ENCODE data around the gene SPEN. TPM values are rescaled to one million over a fixed set of nuclear protein-coding genes. Genes with fewer than 3 reads are reported as not detected.

Gene SPEN
- total RNA-seq, 1 experiment from 2014 or later, result 55.7 TPM

GRCh38 chr1:15946571-15947381, 99.3 kb downstream of the SPEN start:
- Histone ChIP-seq H3K27me3 (no peaks in the 10 kb centered on the region), H3K4me1 (peaks cover 33% of the 10 kb centered on the region), H3K9me3 (replicated peaks) (no peaks in the 10 kb centered on the region), H3K4me3 (no peak overlapping the region), H3K27ac (no peak overlapping the region), H3K36me3 (peaks cover 55% of the 10 kb centered on the region)
- DNase-seq, result peak in 1 of 2 experiments; percentile 13

- Histone ChIP-seq H3K27ac (peak overlapping the region; percentile 100; the same call in 1 of the 2 replicates), H3K4me3 (no peak overlapping the region), H3K36me3 (peaks cover 47% of the 10 kb centered on the region), H3K27me3 (no peaks in the 10 kb centered on the region), H3K4me1 (peaks cover 40% of the 10 kb centered on the region), H3K9me3 (replicated peaks) (no peaks in the 10 kb centered on the region)
- no peak for DNase-seq
Observed at GRCh38 chr1:15947382-15948090, 100.0 kb downstream of the SPEN start.

GRCh38 chr1:15948091-15948591, 100.6 kb downstream of the SPEN start:
- H3K4me1 ChIP-seq, result peaks cover 44% of the 10 kb centered on the region
- H3K36me3 ChIP-seq, result peaks cover 41% of the 10 kb centered on the region
- no peak overlapping the region for H3K4me3 ChIP-seq
- no peaks in the 10 kb centered on the region for H3K9me3 ChIP-seq (replicated peaks)
- no peaks in the 10 kb centered on the region for H3K27me3 ChIP-seq
- DNase-seq, result peak; percentile 47 to 63
- peak overlapping the region; percentile 100 for H3K27ac ChIP-seq

- H3K27ac ChIP-seq, result peak overlapping the region; percentile 100
- peak; percentile 88 to 89 for DNase-seq
- H3K4me3 ChIP-seq, result peak overlapping the region; percentile 42
- H3K36me3 ChIP-seq, result peaks cover 34% of the 10 kb centered on the region
- no peaks in the 10 kb centered on the region for H3K27me3 ChIP-seq
- no peaks in the 10 kb centered on the region for H3K9me3 ChIP-seq (replicated peaks)
- H3K4me1 ChIP-seq, result peaks cover 51% of the 10 kb centered on the region
Observed at GRCh38 chr1:15948595-15949452, 101.3 kb downstream of the SPEN start.

GRCh38 chr1:15949453-15950245, 102.1 kb downstream of the SPEN start:
- peak overlapping the region; percentile 100 for H3K27ac ChIP-seq
- peaks cover 59% of the 10 kb centered on the region for H3K4me1 ChIP-seq
- H3K36me3 ChIP-seq, result peaks cover 27% of the 10 kb centered on the region
- peak overlapping the region; percentile 42 for H3K4me3 ChIP-seq
- no peaks in the 10 kb centered on the region for H3K9me3 ChIP-seq (replicated peaks)
- peak; percentile 99 for DNase-seq
- H3K27me3 ChIP-seq, result no peaks in the 10 kb centered on the region

DNA sequence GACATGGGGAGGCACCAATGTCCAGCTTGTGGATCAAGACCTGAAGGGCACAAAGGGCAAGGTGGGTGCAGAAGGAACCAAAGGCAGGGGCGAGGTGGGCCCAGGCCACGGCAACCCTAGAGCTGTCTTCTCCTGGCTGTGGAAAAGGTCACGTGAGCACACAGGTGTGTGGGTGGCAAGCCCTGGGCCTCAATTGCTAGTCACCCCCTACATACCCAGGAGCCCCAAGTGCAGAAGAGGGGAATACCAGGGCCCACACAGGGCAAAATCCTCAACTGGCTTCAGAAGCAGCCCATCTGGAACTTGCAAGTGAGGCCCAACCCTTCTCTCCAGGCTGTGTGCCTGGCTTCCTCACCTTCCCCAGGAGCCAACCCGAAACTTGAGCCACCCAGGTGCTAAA, 102.8 kb downstream of the SPEN start:
- Histone ChIP-seq H3K4me1 (peaks cover 59% of the 10 kb centered on the region), H3K9me3 (replicated peaks) (no peaks in the 10 kb centered on the region), H3K4me3 (no peak overlapping the region), H3K27me3 (no peaks in the 10 kb centered on the region), H3K27ac (peak overlapping the region; percentile 100), H3K36me3 (peaks cover 22% of the 10 kb centered on the region)
- no peak for DNase-seq

DNA sequence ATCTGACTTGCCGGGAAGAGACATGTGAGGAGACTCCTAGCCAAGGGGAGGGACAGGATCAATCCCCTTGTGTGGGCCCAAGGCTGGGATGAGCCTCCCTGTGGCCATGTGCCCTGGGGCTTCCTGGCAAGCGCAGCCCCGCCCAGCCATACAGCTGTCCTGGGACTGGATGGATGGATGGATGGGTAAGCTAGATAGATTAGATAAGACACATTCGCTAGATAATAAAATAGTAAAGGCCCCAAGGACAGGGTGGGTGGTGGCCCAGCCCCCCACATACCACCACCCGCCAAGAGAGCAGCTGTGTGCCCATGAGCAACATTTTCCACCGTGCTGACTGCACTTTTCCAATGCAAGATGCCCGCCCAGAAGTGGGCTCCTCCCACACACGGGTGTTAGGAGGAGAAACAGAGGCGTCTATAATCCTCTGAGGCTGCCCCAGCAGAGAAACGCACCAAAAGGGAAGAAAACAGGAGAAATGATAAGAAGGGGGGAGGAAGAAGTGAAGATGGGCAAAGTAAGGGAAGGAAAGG, 103.3 kb downstream of the SPEN start:
- peak; percentile 96 for DNase-seq
- Histone ChIP-seq H3K9me3 (replicated peaks) (no peaks in the 10 kb centered on the region), H3K36me3 (peaks cover 18% of the 10 kb centered on the region), H3K4me1 (peaks cover 59% of the 10 kb centered on the region), H3K4me3 (peak overlapping the region; percentile 39), H3K27ac (peak overlapping the region; percentile 100), H3K27me3 (no peaks in the 10 kb centered on the region)

DNA sequence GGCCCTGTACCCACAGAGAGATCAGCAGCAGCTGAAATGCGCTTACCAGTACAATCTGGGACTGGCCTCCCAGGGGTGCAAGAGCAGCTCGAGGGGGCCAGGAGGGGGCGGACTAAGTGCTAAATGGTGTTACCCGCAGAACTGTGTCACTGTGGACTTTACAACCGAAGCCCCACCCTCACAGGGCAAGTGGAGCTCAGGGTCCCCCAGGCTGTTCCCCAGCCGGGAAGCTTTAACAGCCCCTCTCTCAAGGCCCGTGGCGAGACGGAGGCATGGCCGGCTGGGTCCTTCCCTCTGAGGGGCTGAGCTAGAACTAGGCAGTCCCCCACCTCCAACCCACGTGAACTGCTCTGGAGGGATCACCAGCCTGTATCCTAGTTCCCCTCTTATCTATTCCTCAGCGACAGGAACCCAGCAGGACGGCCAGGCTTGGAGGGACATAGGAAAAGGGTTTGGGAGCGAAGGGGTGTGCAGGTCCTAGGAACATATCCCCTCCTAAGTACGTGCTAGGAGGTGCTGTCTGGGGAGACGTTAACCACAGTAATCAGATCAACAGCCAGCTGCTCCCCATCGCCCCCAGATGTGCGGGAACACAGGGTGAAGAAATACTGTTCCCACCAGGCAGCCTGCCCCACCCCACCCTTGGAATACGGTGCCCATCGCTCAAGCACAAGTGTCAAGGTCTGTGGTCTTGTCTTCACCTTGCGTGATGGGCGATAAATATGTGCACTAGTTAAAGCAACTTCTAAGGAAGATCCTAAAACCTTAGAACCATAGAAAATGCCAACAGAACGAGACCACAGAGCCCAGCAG, 104.0 kb downstream of the SPEN start:
- Histone ChIP-seq H3K4me3 (peak overlapping the region; percentile 39), H3K9me3 (replicated peaks) (no peaks in the 10 kb centered on the region), H3K27me3 (no peaks in the 10 kb centered on the region), H3K4me1 (peaks cover 59% of the 10 kb centered on the region), H3K27ac (peak overlapping the region; percentile 100), H3K36me3 (peaks cover 11% of the 10 kb centered on the region)
- peak; percentile 85 to 87 for DNase-seq

DNA sequence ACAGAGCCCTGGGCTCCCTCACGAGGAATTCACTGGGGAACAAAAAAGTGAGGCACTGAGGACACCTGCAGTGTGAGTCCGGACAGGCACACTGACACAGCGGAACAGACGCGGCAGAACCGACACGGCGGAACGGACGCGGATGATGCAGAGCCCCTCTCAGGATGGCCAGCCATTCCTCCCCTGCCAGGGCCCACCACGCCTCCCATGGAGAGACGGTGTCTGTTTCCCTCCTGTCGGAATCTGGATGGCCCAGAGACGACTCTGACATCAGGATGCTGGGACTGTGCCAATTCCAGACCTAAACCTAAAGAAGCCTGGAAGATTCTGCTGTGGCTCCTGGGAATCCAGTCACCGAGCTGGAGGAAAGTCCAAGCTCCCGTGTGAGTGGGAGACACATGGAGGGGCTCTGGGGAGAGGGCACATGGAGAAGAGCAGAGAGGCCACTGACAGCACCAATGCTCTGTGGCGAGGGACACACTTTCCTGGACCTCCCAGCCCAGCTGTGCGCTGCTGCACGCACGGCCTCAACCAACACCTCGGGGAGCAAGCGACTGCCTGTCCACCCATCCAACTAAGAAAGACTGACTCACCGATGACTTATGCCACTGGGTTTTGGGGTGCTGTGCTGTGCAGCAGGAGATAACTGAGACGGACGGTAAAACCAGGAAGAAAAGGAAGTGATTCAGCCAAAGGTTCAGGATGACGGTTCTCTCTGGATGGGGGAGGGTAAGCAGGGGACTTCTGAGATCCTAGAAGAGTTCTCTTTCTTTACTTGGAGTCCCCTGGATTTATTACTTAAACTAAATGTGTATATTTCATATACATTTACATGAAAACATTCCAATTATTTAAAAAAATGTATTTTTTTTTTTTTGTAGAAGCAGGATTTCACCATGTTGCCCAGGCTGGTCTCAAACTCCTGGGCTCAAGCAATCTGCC, 105.1 kb downstream of the SPEN start:
- H3K4me1 ChIP-seq, result peaks cover 59% of the 10 kb centered on the region
- peaks cover 5% of the 10 kb centered on the region for H3K36me3 ChIP-seq
- H3K27ac ChIP-seq, result peak overlapping the region; percentile 100; the same call in 1 of the 2 replicates
- no peaks in the 10 kb centered on the region for H3K9me3 ChIP-seq (replicated peaks)
- H3K27me3 ChIP-seq, result no peaks in the 10 kb centered on the region
- H3K4me3 ChIP-seq, result no peak overlapping the region
- peak; percentile 27 to 45 for DNase-seq

GRCh38 chr1:15953294-15953771, 105.8 kb downstream of the SPEN start:
- Histone ChIP-seq H3K9me3 (replicated peaks) (no peaks in the 10 kb centered on the region), H3K4me3 (no peak overlapping the region), H3K27me3 (no peaks in the 10 kb centered on the region), H3K4me1 (peaks cover 58% of the 10 kb centered on the region), H3K27ac (no peak overlapping the region), H3K36me3 (no peaks in the 10 kb centered on the region)
- DNase-seq, result peak in 1 of 2 experiments; percentile 8

DNA sequence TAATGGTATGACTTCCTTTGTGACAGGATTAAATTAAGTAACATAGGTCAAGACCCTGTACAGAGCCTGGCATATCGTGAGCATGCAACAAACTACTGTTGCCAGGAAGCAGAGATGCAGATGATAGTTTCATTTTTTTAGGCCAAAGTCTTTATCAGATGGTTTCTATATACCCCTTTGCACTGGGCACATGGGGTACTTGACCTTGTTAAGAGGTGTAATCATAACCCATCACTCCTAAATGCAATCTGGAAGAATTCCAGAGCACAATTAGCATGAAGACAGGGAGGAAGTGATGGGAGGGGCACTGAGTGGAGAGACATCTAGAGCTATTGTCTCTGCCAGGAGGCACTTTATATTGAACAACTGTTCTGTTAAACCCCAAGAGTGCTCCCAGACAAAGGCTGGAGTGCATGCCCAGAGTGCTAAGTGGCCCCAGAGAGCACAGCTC, 106.3 kb downstream of the SPEN start:
- H3K4me3 ChIP-seq, result no peak overlapping the region
- H3K36me3 ChIP-seq, result no peaks in the 10 kb centered on the region
- H3K9me3 ChIP-seq (replicated peaks), result no peaks in the 10 kb centered on the region
- peak; percentile 50 to 75 for DNase-seq
- H3K27me3 ChIP-seq, result no peaks in the 10 kb centered on the region
- peaks cover 58% of the 10 kb centered on the region for H3K4me1 ChIP-seq
- no peak overlapping the region; the same call in 1 of the 2 replicates for H3K27ac ChIP-seq

GRCh38 chr1:15954316-15954715, 106.8 kb downstream of the SPEN start:
- no peaks in the 10 kb centered on the region for H3K27me3 ChIP-seq
- no peak overlapping the region for H3K4me3 ChIP-seq
- H3K27ac ChIP-seq, result no peak overlapping the region; the same call in 1 of the 2 replicates
- H3K4me1 ChIP-seq, result peaks cover 58% of the 10 kb centered on the region
- H3K9me3 ChIP-seq (replicated peaks), result no peaks in the 10 kb centered on the region
- DNase-seq, result no peak
- no peaks in the 10 kb centered on the region for H3K36me3 ChIP-seq
